Body of pancreas (tissue), 4 donors: ENCODE measurements around the gene PSMD12.

Experiments
- POLR2A ChIP-seq, 3 donors: fragments of 450-650 bp; IDR thresholded peaks; one replicate each; pipeline ENCODE4 v1.6.1; 2016; ENCODE audit warnings: antibody characterized with exemption in 3 of 3, mild to moderate bottlenecking in 2 of 3
- TF ChIP-seq, protein P1 (sequence below), 7 experiments: fragments of 450-650 bp in 4 of 7; fragments of 200-600 bp in 3 of 7; sonication (generic) in 3 of 7; IDR thresholded peaks; one replicate each; pipeline ENCODE4 v1.5.1; 2016 to 2019; ENCODE audit warnings: antibody characterized with exemption in 7 of 7

GRCh38 chr17:67322042-67322787, 44.2 kb downstream of the PSMD12 start:
- no peak for TF ChIP-seq POLR2A (IDR thresholded peaks at IDR 0.05)
- TF ChIP-seq, protein P1, sequence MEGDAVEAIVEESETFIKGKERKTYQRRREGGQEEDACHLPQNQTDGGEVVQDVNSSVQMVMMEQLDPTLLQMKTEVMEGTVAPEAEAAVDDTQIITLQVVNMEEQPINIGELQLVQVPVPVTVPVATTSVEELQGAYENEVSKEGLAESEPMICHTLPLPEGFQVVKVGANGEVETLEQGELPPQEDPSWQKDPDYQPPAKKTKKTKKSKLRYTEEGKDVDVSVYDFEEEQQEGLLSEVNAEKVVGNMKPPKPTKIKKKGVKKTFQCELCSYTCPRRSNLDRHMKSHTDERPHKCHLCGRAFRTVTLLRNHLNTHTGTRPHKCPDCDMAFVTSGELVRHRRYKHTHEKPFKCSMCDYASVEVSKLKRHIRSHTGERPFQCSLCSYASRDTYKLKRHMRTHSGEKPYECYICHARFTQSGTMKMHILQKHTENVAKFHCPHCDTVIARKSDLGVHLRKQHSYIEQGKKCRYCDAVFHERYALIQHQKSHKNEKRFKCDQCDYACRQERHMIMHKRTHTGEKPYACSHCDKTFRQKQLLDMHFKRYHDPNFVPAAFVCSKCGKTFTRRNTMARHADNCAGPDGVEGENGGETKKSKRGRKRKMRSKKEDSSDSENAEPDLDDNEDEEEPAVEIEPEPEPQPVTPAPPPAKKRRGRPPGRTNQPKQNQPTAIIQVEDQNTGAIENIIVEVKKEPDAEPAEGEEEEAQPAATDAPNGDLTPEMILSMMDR (IDR thresholded peaks at IDR 0.05): no peak
